ENCODE results near the gene NOTCH1. TPM values are rescaled to one million over a fixed set of nuclear protein-coding genes. Genes with fewer than 3 reads are reported as not detected.

NOTCH1 gene
- total and polyA plus RNA-seq, 2 of the 8 experiments (the other 6 are each of a cell fraction or from before 2014, with no cell fraction given): 6.9 to 55.6 TPM

GRCh38 chr9:136535070-136535469 is 10.8 kb downstream of the NOTCH1 start:
- no peaks in the 10 kb centered on the region for H3K23me2 ChIP-seq (ENCODE audit: low read depth, low read length)
- peaks cover 27 to 46% of the 10 kb centered on the region in 2 experiments for H4K20me1 ChIP-seq (replicated peaks in 1 of 2; ENCODE audit: control insufficient read depth in 1 of 2, insufficient read depth in 2 of 2, low read length in 2 of 2)
- H3K27me3 ChIP-seq (replicated peaks in 1 of 4; ENCODE audit: control insufficient read depth in 3 of 4, extremely low read depth in 1 of 4, insufficient read depth in 3 of 4, low read length in 3 of 4): no peaks in the 10 kb centered on the region
- H3K9ac ChIP-seq (replicated peaks in 1 of 4; ENCODE audit: extremely low read depth in 1 of 4, low read depth in 3 of 4, low read length in 3 of 4): no peak overlapping the region
- no peak overlapping the region for H3K23ac ChIP-seq (ENCODE audit: insufficient read length)
- H3K56ac ChIP-seq (replicated peaks; ENCODE audit: insufficient read length, low read depth, low read length): no peak overlapping the region
- ChIA-PET POLR2A (ENCODE audit: partially characterized antibody) (no interaction called here), CTCF (ENCODE audit: partially characterized antibody) (interaction anchor here (0.5 kb wide), 1 partner anchor 714 kb away, joined by 3 read pairs; no protein-coding TSS in a partner anchor)
- no peak overlapping the region for H3K18ac ChIP-seq (ENCODE audit: extremely low read depth, low read length)
- peaks cover 23% of the 10 kb centered on the region for H3K79me1 ChIP-seq (ENCODE audit: low read depth, low read length)
- no peak overlapping the region; the same call in 1 of the 2 replicates for H3K27ac ChIP-seq (ENCODE audit: low read depth, low read length)
- no peak for TF ChIP-seq EZH2 (IDR thresholded peaks at IDR 0.05; ENCODE audit: low read depth, low read length, severe bottlenecking)
- TF ChIP-seq KDM5A (IDR thresholded peaks at IDR 0.05; ENCODE audit: low read length): no peak
- no peak for TF ChIP-seq CTCF (IDR thresholded peaks at IDR 0.05; ENCODE audit: control extremely low read depth in 1 of 3, insufficient read depth in 1 of 3, low read depth in 1 of 3, low read length in 3 of 3)
- no peak for TF ChIP-seq NANOG (IDR thresholded peaks at IDR 0.05; ENCODE audit: insufficient read depth, low read depth, low read length, poor library complexity, severe bottlenecking)
- no peak overlapping the region for H3K4ac ChIP-seq (replicated peaks; ENCODE audit: insufficient read length, low read depth, low read length)
- H3K4me2 ChIP-seq (ENCODE audit: insufficient read depth in 1 of 2, low read depth in 2 of 2, low read length in 2 of 2): no peak overlapping the region
- no peaks in the 10 kb centered on the region for H3K9me3 ChIP-seq (ENCODE audit: insufficient read depth in 2 of 2, low read depth in 1 of 2, low read length in 1 of 2)
- H3K36me3 ChIP-seq (ENCODE audit: control insufficient read depth in 2 of 4, insufficient read depth in 4 of 4, low read length in 3 of 4): peaks cover 0 to 8% (median 1%) of the 10 kb centered on the region in 4 experiments; a peak in 3 of 8 replicates
- H4K5ac ChIP-seq (ENCODE audit: insufficient read length, low read depth, low read length): no peak overlapping the region
- no peak overlapping the region for H4K91ac ChIP-seq (replicated peaks; ENCODE audit: insufficient read length, low read length)
- no peak overlapping the region for H2AK5ac ChIP-seq (ENCODE audit: low read depth, low read length)
- H2BK5ac ChIP-seq (ENCODE audit: low read depth, low read length): no peak overlapping the region
- WGBS, 2 experiments (ENCODE audit: extremely low coverage in 1 of 2, insufficient coverage in 1 of 2, insufficient read length in 1 of 2, insufficient replicate concordance in 2 of 2, low coverage in 1 of 2, low lambda C conversion rate in 2 of 2, missing lambda C conversion rate in 1 of 2): 88% methylated on average over 14 of the region's 14 CpGs; no CpG with 5 or more reads in 1 of the 2 experiments
- H4K8ac ChIP-seq (ENCODE audit: extremely low read depth, insufficient read depth, low read length): peak overlapping the region; percentile 62
- no peak for DNase-seq (ENCODE audit: low read depth in 1 of 2, low spot score in 2 of 2)
- peaks cover 0 to 83% of the 10 kb centered on the region in 2 experiments; a peak in 3 of 4 replicates for H3K79me2 ChIP-seq (ENCODE audit: control insufficient read depth in 1 of 2, insufficient read depth in 2 of 2, low read length in 2 of 2)
- no peak overlapping the region for H2BK12ac ChIP-seq (ENCODE audit: low read depth, low read length)
- no peak overlapping the region for H3K14ac ChIP-seq (ENCODE audit: insufficient read length)
- no peak overlapping the region for H2BK15ac ChIP-seq (ENCODE audit: low read length)
- no peak for FAIRE-seq
- no peak overlapping the region for H2BK120ac ChIP-seq (replicated peaks; ENCODE audit: low read depth, low read length)
- no peak overlapping the region for H2BK20ac ChIP-seq (ENCODE audit: low read length)
- no peak overlapping the region for H2AFZ ChIP-seq (ENCODE audit: low read length)
- H3K4me3 ChIP-seq (ENCODE audit: extremely low read depth in 1 of 4, insufficient read depth in 2 of 4, low read depth in 3 of 4, low read length in 4 of 4): no peak overlapping the region
- peaks cover 0 to 13% (median 7%) of the 10 kb centered on the region in 4 experiments; a peak in 4 of 7 replicates for H3K4me1 ChIP-seq (replicated peaks in 1 of 4; ENCODE audit: control insufficient read depth in 3 of 4, insufficient read depth in 4 of 4, low read length in 3 of 4)
